HepG2 (cell line): ENCODE data around the gene TAB3. TPM values are rescaled to one million over a fixed set of nuclear protein-coding genes. Genes with fewer than 3 reads are reported as not detected.

ENCODE experiments used
- ARID5B ChIP-seq: IDR thresholded peaks from 2 replicates; pipeline ENCODE4 v1.4.0; 2020; ENCODE audit warnings: mild to moderate bottlenecking, missing genetic modification reagents
- PITX1 ChIP-seq: sonication (generic); formaldehyde crosslinking; IDR thresholded peaks from 2 replicates; pipeline ENCODE4 v1.5.1; 2020; ENCODE audit warnings: mild to moderate bottlenecking, missing genetic modification reagents
- RFX1 ChIP-seq: fragments of 450-650 bp; IDR thresholded peaks from 2 replicates; pipeline ENCODE4 v1.6.1; 2017
- ZNF274 ChIP-seq: sonication (generic); formaldehyde crosslinking; IDR thresholded peaks from 2 replicates; pipeline ENCODE4 v1.5.1; 2020; ENCODE audit warnings: mild to moderate bottlenecking, missing genetic modification reagents
- polyA plus RNA-seq, 8 experiments: library from polyadenylated mRNA; depleted of rRNA in 3 of 8; stranded (reverse) in 7 of 8; unstranded in 1 of 8; fragments of >200 nt; fragmentation: Illumina TruSeq in 4 of 8; extraction: Trizol in 4 of 8; gene quantifications; 2 replicates each; pipeline versions ENCODE4 v1.2.1 to v1.2.3, GENCODE V29; 2011 to 2016; ENCODE audit warnings: low read depth in 4 of 8, missing spikeins in 1 of 8, mixed read lengths in 1 of 8; ENCODE audit not compliant: insufficient read depth in 1 of 8
- total RNA-seq, 5 experiments: library from RNA; depleted of rRNA; stranded (reverse); fragments of >200 nt; fragmentation: Illumina TruSeq; extraction: Trizol; gene quantifications; 2 replicates each; pipeline ENCODE4 v1.2.3, GENCODE V29; 2016; ENCODE audit warnings: low read depth in 1 of 5
- TF ChIP-seq, protein P1 (sequence below), 2 experiments: sonication (generic) in 1 of 2; formaldehyde crosslinking in 1 of 2; IDR thresholded peaks; 2 replicates each; pipeline versions ENCODE4 v1.4.0 to v1.6.1; 2016 to 2020; ENCODE audit warnings: borderline replicate concordance in 1 of 2, low read depth in 1 of 2, mild to moderate bottlenecking in 1 of 2, missing genetic modification reagents in 1 of 2

TAB3 gene
- total and polyA plus RNA-seq, 2 of the 13 experiments (the other 11 are each of a cell fraction or from before 2014, with no cell fraction given): 27.2 to 59.8 TPM

GRCh38 chrX:30920271-30920670 is 31.2 kb upstream of the TAB3 start (continued):
- TF ChIP-seq, protein P1, sequence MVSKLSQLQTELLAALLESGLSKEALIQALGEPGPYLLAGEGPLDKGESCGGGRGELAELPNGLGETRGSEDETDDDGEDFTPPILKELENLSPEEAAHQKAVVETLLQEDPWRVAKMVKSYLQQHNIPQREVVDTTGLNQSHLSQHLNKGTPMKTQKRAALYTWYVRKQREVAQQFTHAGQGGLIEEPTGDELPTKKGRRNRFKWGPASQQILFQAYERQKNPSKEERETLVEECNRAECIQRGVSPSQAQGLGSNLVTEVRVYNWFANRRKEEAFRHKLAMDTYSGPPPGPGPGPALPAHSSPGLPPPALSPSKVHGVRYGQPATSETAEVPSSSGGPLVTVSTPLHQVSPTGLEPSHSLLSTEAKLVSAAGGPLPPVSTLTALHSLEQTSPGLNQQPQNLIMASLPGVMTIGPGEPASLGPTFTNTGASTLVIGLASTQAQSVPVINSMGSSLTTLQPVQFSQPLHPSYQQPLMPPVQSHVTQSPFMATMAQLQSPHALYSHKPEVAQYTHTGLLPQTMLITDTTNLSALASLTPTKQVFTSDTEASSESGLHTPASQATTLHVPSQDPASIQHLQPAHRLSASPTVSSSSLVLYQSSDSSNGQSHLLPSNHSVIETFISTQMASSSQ (IDR thresholded peaks at IDR 0.05; ENCODE audit: low read depth): no peak
- TF ChIP-seq, protein P1 (CRISPR knock-in tag; IDR thresholded peaks at IDR 0.05; ENCODE audit: borderline replicate concordance): no peak
- no peak for TF ChIP-seq RFX1
- no peak for TF ChIP-seq PITX1 (CRISPR knock-in tag)
- TF ChIP-seq ARID5B: no peak
- no peak for TF ChIP-seq ZNF274 (CRISPR knock-in tag)
